GM11168 (cell line): Measurements from ENCODE around the gene NPR3.
"Not testable (repeated sequence)": the region's sequence is repeated elsewhere in the genome, so short reads cannot be mapped to it uniquely, and the experiment has no call there.

Source experiments
- in situ Hi-C: fragments of 300-500 bp; cut with MboI; formaldehyde crosslinking; loops from one replicate; pipeline ENCODE4 v1.12.0; 2022; ENCODE audit warnings: low sequenced_read_pairs; ENCODE audit not compliant: unreplicated experiment

NPR3 gene

DNA sequence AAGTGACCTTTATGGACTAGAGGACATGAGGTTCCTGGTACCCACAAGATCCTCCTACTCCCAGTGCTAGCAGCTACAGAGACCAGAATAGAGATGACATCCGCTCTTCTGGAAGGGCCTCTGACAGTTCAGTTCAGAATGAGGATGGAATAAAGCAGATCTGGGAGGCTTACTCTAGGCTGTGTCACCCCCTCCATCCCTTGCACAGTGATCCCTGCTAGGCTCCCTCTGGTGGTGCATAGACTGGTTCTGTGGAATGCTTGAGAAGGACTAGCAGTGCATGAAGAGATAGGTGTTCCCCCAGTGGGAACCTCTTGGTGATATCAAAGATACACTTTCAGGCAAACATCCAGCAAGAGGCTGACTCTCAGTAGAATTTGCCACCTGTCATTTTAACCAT, 83.0 kb downstream of the NPR3 start:
- in situ Hi-C loops, result no loop called here

DNA sequence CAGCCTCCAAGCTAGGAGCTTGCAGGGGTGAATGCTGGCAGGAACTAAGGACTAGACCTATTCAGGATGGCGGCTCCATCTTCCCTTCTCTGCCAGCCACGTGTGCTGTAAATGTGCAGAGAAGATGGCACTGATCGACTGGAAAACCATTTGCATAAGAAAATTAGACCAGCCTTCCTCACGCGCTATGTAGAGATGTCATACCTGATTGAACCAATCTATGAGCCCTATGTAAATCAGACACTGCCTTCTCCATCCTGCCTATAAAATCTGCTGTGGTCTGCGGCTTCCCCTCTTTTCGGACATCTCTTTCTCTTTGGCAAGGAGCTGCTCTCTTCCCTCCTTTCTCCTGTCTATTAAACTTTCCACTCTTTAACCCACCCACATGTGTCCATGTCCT, 91.6 kb downstream of the NPR3 start:
- in situ Hi-C loops, result no loop called here

DNA sequence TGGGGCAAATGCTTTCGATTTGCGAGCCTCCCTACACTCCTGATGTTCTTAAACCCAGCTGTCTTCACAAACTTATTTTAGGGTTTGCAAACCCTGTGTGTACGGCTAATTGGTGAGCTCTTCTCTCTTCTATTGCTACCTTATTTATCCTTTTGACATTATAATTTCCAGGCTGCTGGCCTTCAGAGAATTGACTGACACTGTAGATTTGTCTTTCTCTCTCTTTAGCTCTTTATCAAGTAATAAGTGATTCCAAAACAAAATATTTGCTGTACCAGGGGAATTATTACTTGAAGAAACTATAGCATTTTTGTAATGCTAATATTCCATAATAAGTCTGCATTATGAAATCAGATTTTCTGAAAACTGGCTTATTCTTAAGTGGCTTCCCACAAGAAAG, 92.5 kb downstream of the NPR3 start:
- in situ Hi-C loops, result no loop called here

DNA sequence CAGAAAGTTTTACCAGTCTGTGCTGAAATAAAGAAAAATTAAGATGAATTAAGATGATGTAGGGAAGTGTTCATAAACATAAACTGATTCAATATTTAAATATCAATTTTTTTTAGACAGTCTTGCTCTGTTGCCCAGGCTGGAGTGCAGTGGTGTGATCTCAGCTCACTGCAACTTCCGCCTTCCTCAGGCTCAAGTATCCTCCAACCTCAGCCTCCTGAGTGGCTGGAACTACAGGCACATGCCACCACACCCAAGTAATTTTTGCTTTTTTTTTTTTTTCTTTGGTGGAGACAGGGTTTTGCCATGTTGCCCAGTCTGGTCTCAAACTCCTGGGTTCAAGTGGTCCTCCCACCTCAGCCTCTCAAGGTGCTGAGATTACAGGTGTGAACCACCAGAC, 94.3 kb downstream of the NPR3 start:
- in situ Hi-C loops, result not testable (repeated sequence)

- in situ Hi-C loops, result no loop called here
Measured at GRCh38 chr5:32805971-32806638, 95.0 kb downstream of the NPR3 start.

DNA sequence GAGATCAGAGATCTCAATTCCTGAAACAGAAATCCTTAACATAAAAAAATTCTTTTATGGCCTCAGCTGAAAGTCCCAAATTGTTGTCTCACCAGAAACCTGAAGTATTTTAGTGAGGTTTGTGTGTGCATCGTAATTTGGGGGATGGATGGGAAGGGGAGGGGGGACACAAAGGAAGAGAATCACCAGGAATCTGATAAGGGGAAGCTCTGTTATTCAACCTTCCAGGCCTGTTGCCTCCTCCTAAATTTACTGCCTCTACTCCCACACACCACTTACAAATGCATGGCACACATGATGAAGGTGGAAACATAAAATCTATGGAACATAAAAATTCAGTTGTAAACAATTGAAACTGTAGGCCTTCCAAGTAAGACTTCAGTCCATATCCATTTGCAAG, 97.7 kb downstream of the NPR3 start:
- in situ Hi-C loops, result no loop called here

DNA sequence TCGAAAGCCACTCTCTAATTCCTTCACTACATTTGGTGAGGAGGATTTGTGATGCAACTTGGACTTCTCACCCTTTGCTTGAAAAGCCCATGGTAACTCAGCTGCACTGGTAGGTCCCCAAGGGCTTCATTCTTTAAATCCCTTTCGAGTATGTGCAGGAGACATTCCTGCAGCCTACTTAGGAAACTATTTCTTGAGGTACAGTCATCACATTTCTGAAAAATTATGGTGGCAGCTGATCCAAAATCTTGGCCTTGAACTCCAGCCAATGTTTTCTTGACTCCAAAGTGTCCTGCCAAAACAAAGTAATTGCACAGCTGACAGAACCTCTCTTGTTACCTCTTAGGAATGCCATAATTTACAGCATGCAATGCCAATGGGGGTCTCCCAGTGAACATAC, 99.7 kb downstream of the NPR3 start:
- in situ Hi-C loops, result no loop called here

- in situ Hi-C loops, result no loop called here
Measured at GRCh38 chr5:32812399-32812798, 101.3 kb downstream of the NPR3 start.

DNA sequence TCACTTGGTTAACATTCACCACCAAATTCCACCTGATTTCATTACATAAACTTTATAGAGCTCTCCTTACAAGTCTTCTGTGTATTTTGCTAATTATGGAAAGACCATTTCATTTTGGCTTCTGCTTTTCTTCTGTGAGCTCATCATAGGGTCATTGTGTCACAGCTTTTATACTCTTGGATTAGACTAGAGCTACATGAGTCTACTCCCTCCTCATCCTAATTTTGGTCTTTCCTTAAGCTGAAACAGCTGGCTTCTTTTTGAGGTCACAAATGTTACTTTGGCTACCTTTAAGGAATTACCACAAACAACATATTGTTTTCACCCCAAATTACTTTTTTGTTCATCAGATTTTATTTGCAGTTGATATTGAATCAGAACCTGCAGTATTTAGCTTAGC, 103.0 kb downstream of the NPR3 start:
- in situ Hi-C loops, result no loop called here

DNA sequence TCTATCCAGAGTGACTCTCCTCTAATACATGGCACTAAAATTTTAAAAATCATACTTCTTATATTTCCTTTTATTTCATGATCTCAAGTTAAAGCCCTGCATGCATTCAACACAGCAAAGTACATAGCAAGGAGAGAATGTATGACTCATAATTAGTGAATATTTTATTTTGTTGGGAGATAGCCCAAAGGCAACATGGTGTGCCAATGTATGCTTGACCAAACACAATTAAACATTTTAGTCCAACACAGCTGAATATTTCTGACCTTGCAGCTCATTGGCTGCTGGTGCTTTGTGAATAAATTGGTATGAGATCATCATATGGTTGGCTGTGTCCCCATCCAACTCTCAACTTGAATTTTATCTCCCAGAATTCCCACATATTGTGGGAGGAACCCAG, 103.5 kb downstream of the NPR3 start:
- in situ Hi-C loops, result no loop called here

- in situ Hi-C loops, result no loop called here
Measured at GRCh38 chr5:32827981-32828380, 116.9 kb downstream of the NPR3 start.

DNA sequence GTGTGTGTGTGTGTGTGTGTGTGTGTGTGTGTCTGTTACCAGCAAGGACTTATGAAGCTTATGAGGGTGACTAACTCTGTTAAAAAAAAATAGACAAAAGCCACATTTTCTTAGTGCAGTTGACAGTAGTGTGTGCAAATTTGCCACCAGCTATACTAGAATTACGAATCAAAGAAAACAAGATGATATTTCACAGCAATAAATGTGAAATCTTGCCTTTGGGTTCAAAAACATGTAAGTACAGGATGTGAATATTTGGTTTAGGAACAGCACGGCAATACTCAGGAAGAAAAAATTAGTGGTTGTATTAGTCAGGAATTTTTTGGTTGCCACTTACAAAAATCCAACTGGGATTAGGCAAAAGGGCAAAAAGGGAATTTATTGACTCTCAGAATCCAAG, 117.4 kb downstream of the NPR3 start:
- in situ Hi-C loops, result no loop called here

DNA sequence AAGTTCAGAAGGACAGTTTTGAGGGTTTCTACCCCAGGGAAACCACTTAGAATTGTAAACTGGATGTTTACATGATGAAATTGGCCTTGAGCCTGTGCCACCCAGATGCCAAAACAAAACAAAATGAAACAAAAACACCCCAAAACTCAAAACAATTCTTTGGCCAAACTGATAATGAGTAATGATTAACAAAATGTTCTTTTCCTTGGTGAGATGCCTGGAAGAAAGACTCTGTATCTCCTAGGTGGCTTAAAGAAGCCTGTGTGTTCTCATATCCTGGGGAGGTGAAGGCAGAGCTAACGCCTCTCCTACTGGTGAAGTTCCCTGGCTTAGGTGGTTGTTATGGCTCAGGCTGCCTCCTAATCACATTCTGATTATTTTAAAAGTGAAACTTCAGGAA, 120.5 kb downstream of the NPR3 start:
- in situ Hi-C loops, result no loop called here

DNA sequence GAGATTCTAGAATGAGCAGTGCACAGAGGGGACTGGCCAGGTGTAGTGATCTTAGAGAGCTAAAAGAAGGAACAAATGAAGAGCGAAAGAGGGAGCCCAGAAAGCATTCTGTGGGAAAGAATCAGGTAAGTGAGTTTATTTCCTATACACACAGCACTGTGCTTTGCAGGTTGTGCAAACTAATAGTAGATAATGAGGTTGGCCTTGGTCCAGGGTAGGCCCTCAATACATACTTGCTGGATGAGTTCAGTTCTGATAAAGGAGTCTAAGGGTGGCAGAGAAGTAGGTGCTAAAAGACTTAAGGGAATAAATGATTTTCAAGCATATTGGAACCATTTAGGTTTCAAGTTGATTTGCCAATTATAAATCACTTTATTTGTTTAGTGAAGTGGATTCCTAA, 122.0 kb downstream of the NPR3 start:
- in situ Hi-C loops, result no loop called here

DNA sequence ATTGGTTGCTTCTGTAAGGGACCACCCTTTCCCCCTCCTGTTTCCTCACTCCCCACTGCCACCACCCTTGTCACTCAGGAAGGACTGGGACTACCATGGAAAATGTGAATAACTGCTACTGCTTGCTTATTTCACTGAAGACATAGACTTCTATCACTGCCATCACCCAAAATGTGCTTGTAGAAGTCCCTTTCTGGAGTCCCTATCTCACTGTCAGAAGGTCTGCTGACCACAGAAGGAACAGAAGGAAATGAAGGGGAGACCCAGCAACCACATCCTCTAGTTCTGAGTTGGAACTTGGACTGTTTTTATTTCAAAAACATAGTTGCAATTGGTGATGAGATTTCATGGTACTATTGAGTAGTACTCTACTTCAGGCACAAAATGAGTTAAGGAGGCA, 122.5 kb downstream of the NPR3 start:
- in situ Hi-C loops, result no loop called here

GRCh38 chr5:32834251-32834650, 123.1 kb downstream of the NPR3 start:
- in situ Hi-C loops, result no loop called here

DNA sequence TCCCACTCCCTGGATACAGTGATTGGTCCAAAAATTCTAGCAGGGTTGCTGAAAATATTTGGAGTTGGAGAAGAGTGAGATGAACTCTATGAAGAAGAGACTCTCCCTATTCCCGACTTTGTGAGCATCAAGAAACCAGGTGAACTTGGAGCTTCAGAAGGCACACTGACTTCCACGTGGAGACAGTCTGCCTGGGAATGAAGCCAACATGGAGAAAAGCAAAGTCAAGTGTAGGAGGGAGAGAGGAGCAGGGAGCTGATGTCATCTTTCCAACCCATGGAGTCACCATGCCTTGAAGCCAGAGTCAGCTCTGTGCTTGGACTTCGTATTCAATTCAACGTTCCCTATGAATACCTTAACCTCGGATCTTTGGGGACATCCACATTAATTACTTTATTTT, 125.1 kb downstream of the NPR3 start:
- in situ Hi-C loops, result no loop called here

DNA sequence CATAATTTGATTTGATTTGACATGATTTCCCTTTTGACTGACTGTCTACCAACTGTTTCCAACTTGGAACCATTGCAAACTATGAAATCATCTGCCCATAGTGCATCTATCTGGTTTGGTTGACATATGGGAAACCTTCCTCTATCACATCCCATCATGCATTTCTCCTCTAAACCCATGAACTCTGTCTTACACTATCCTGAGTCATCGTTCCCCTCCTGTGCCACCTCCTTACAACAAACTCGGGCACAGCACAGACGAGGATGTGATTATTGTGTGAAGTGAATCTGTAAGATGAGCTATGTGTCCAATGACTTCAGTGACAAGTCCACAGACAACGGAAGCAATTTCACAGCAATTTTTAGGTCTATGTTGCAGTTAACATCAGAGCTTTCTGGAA, 126.1 kb downstream of the NPR3 start:
- in situ Hi-C loops, result no loop called here

- in situ Hi-C loops, result no loop called here
Measured at GRCh38 chr5:32839106-32839505, 128.0 kb downstream of the NPR3 start.

- in situ Hi-C loops, result no loop called here
Measured at GRCh38 chr5:32840606-32841005, 129.5 kb downstream of the NPR3 start.
